Vagina (tissue), 2 donors: ENCODE measurements around the gene GAD1.

Experiments
- POLR2A ChIP-seq, 2 donors: fragments of 450-650 bp; IDR thresholded peaks; one replicate each; pipeline ENCODE4 v1.6.1; 2017; ENCODE audit warnings: antibody characterized with exemption in 2 of 2, mild to moderate bottlenecking in 2 of 2, moderate library complexity in 2 of 2
- POLR2AphosphoS5 ChIP-seq, 2 donors: sonication (generic); formaldehyde crosslinking; IDR thresholded peaks; one replicate each; pipeline ENCODE4 v1.9.0; 2017; ENCODE audit warnings: antibody characterized with exemption in 2 of 2, mild to moderate bottlenecking in 2 of 2, low read depth in 1 of 2; ENCODE audit not compliant: insufficient read depth in 1 of 2
- TF ChIP-seq, protein P1 (sequence below), 3 experiments: fragments of 450-650 bp in 2 of 3; fragments of 200-600 bp in 1 of 3; sonication (generic) in 1 of 3; IDR thresholded peaks; one replicate each; pipeline ENCODE4 v1.5.1; 2017 to 2019; ENCODE audit warnings: antibody characterized with exemption in 3 of 3, mild to moderate bottlenecking in 2 of 3, moderate library complexity in 2 of 3

DNA sequence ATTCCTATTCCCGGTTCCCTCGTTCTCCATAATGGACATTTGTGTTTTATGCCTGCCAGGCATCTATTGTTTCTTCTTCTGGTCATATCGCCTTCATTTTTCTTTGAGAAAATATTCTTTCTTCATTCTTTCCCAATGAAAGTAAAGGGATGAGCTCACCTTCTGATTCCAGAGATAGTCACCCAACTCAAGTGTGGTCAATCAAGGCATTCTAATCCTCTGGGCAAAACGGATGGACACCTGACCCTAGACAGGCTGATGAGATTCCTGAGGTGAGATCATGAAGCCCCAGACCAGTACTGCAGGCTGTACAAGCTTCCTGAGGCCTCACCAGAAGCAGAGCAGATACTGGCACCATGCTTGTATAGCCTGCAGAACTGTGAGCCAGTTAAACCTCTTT, 52.8 kb downstream of the GAD1 start:
- TF ChIP-seq, protein P1, sequence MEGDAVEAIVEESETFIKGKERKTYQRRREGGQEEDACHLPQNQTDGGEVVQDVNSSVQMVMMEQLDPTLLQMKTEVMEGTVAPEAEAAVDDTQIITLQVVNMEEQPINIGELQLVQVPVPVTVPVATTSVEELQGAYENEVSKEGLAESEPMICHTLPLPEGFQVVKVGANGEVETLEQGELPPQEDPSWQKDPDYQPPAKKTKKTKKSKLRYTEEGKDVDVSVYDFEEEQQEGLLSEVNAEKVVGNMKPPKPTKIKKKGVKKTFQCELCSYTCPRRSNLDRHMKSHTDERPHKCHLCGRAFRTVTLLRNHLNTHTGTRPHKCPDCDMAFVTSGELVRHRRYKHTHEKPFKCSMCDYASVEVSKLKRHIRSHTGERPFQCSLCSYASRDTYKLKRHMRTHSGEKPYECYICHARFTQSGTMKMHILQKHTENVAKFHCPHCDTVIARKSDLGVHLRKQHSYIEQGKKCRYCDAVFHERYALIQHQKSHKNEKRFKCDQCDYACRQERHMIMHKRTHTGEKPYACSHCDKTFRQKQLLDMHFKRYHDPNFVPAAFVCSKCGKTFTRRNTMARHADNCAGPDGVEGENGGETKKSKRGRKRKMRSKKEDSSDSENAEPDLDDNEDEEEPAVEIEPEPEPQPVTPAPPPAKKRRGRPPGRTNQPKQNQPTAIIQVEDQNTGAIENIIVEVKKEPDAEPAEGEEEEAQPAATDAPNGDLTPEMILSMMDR (IDR thresholded peaks at IDR 0.05), result no peak
- TF ChIP-seq POLR2AphosphoS5 (IDR thresholded peaks at IDR 0.05; ENCODE audit: insufficient read depth in 1 of 2, low read depth in 1 of 2) (no peak), POLR2A (IDR thresholded peaks at IDR 0.05) (no peak)
